NT2/D1 (cell line): ENCODE results near the gene MAML3.

Experiments
- DNase-seq: peaks from one replicate; pipeline ENCODE4 v3.0.0-alpha.2; 2011; ENCODE audit warnings: low read depth, low spot score
- H3K27me3 ChIP-seq: 2 replicates; pipeline ENCODE4 v1.6.0; 2011; ENCODE audit warnings: mild to moderate bottlenecking; ENCODE audit not compliant: insufficient read length, insufficient read depth
- H3K36me3 ChIP-seq: 2 replicates; pipeline ENCODE4 v1.6.1; 2011; ENCODE audit warnings: mild to moderate bottlenecking, low read length, mixed read lengths; ENCODE audit not compliant: insufficient read depth, insufficient read length
- H3K4me1 ChIP-seq: 2 replicates; pipeline ENCODE4 v1.5.1; 2011; ENCODE audit not compliant: insufficient read depth, insufficient read length
- H3K4me3 ChIP-seq: 2 replicates; pipeline ENCODE4 v1.5.1; 2011; ENCODE audit warnings: low read depth; ENCODE audit not compliant: insufficient read length
- H3K9ac ChIP-seq: 2 replicates; pipeline ENCODE4 v1.6.0; 2011; ENCODE audit warnings: low read depth; ENCODE audit not compliant: insufficient read length
- H3K9me3 ChIP-seq: 2 replicates; pipeline ENCODE4 v1.5.1; 2011; ENCODE audit warnings: mild to moderate bottlenecking, low read length; ENCODE audit not compliant: insufficient read depth
- SUZ12 ChIP-seq: IDR thresholded peaks from 2 replicates; pipeline ENCODE4 v1.6.1; 2011; ENCODE audit not compliant: insufficient read length, insufficient read depth; ENCODE audit errors: extremely low read depth
- YY1 ChIP-seq: IDR thresholded peaks from 2 replicates; pipeline ENCODE4 v1.6.1; 2011; ENCODE audit not compliant: insufficient read length, insufficient read depth
- ZNF274 ChIP-seq: IDR thresholded peaks from 2 replicates; pipeline ENCODE4 v1.6.1; 2011; ENCODE audit warnings: mild to moderate bottlenecking, low read depth, low read length

The MAML3 gene

GRCh38 chr4:140037353-140038030 lies 116.5 kb downstream of the MAML3 start:
- no peaks in the 10 kb centered on the region for H3K36me3 ChIP-seq
- no peaks in the 10 kb centered on the region for H3K27me3 ChIP-seq
- no peaks in the 10 kb centered on the region for H3K9me3 ChIP-seq
- H3K4me3 ChIP-seq = no peak overlapping the region
- no peak for TF ChIP-seq ZNF274
- TF ChIP-seq SUZ12 = no peak
- no peak for TF ChIP-seq YY1
- H3K4me1 ChIP-seq = no peaks in the 10 kb centered on the region
- DNase-seq = no peak
- H3K9ac ChIP-seq = no peak overlapping the region

- TF ChIP-seq SUZ12 (no peak), ZNF274 (no peak), YY1 (no peak)
- Histone ChIP-seq H3K9me3 (no peaks in the 10 kb centered on the region), H3K4me1 (no peaks in the 10 kb centered on the region)
Observed at GRCh38 chr4:140031706-140032105, 122.3 kb downstream of the MAML3 start.

GRCh38 chr4:140031061-140031460 lies 122.9 kb downstream of the MAML3 start:
- Histone ChIP-seq H3K27me3 (no peaks in the 10 kb centered on the region), H3K9me3 (no peaks in the 10 kb centered on the region), H3K4me1 (no peaks in the 10 kb centered on the region), H3K9ac (no peak overlapping the region), H3K36me3 (no peaks in the 10 kb centered on the region), H3K4me3 (no peak overlapping the region)
- DNase-seq = no peak
- TF ChIP-seq ZNF274 (no peak), SUZ12 (no peak), YY1 (no peak)

More at GRCh38 chr4:140031706-140032105, 122.3 kb downstream of the MAML3 start:
- H3K4me3 ChIP-seq = no peak overlapping the region
- no peaks in the 10 kb centered on the region for H3K36me3 ChIP-seq
- DNase-seq = no peak
- H3K9ac ChIP-seq = no peak overlapping the region
- no peaks in the 10 kb centered on the region for H3K27me3 ChIP-seq

- TF ChIP-seq SUZ12 (no peak), ZNF274 (no peak), YY1 (no peak)
Observed at GRCh38 chr4:140028676-140029517, 125.1 kb downstream of the MAML3 start.

GRCh38 chr4:140028101-140028500 lies 125.9 kb downstream of the MAML3 start:
- Histone ChIP-seq H3K36me3 (no peaks in the 10 kb centered on the region), H3K4me1 (no peaks in the 10 kb centered on the region), H3K4me3 (no peak overlapping the region), H3K9ac (no peak overlapping the region), H3K9me3 (no peaks in the 10 kb centered on the region), H3K27me3 (no peaks in the 10 kb centered on the region)
- TF ChIP-seq SUZ12 = no peak
- TF ChIP-seq YY1 = no peak
- TF ChIP-seq ZNF274 = no peak
- no peak for DNase-seq

More at GRCh38 chr4:140028676-140029517, 125.1 kb downstream of the MAML3 start:
- no peaks in the 10 kb centered on the region for H3K36me3 ChIP-seq
- no peak for DNase-seq
- H3K4me3 ChIP-seq = no peak overlapping the region
- no peaks in the 10 kb centered on the region for H3K4me1 ChIP-seq
- no peaks in the 10 kb centered on the region for H3K27me3 ChIP-seq
- no peaks in the 10 kb centered on the region for H3K9me3 ChIP-seq
- H3K9ac ChIP-seq = no peak overlapping the region

GRCh38 chr4:140027101-140027500 lies 126.9 kb downstream of the MAML3 start:
- TF ChIP-seq YY1 (no peak), ZNF274 (no peak), SUZ12 (no peak)
- Histone ChIP-seq H3K36me3 (no peaks in the 10 kb centered on the region), H3K9ac (no peak overlapping the region), H3K4me1 (no peaks in the 10 kb centered on the region), H3K9me3 (no peaks in the 10 kb centered on the region), H3K27me3 (no peaks in the 10 kb centered on the region), H3K4me3 (no peak overlapping the region)
- DNase-seq = no peak

GRCh38 chr4:140025470-140025869 lies 128.5 kb downstream of the MAML3 start:
- no peak for DNase-seq
- Histone ChIP-seq H3K9me3 (no peaks in the 10 kb centered on the region), H3K4me3 (no peak overlapping the region), H3K36me3 (no peaks in the 10 kb centered on the region), H3K9ac (no peak overlapping the region), H3K27me3 (no peaks in the 10 kb centered on the region), H3K4me1 (no peaks in the 10 kb centered on the region)
- TF ChIP-seq YY1 = no peak
- no peak for TF ChIP-seq SUZ12
- no peak for TF ChIP-seq ZNF274
